Measurements from ENCODE around the gene NR5A2. TPM values are rescaled to one million over a fixed set of nuclear protein-coding genes. Genes with fewer than 3 reads are reported as not detected.

Gene NR5A2
- total and polyA plus RNA-seq, 7 donors: 0.49 to 13.8 (median 1.9) TPM

DNA sequence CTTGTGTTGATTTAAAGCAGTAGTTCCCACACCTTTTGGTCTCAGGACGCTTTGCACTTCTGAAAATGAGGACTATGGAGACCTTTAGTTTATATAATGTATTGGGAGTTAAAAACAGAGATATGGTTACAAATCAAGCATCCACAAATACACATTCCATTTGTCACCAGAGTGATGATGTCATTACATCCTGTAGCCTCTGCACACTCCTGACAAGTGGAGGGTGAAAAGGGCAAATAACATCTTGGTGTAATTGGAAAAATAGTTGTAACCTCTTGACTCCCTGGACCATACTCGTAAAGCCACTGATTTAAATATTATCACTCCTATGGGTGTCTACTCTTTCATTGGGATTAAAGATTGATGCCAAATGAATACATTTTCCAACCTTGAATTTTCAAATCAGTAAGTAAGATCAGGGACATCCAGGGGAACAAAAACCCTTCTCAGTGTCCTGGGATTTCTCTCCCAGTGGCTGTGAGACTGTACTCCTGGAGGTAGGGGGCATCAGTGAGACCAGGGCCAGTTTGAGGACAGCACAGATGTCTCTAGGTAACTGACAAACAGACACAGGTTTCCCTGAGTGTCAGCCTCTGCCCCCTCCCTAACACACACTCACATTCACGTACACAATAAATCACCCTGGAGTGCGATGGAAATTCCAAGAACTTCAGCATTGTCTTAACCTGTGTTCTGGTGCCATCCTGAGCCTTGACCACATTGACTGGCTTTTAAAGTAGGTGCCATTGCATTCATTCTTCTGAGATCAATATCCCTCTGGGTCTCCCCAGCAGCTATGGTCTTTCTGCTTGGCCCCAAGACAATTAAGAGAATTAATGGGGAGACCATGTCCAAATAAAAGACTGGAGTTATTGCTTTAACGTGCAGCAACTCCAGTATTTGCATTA is 63.0 kb downstream of the NR5A2 start:
- TF ChIP-seq EP300 (IDR thresholded peaks at IDR 0.05) (no peak), CTCF (IDR thresholded peaks at IDR 0.05) (no peak), POLR2A (IDR thresholded peaks at IDR 0.05) (no peak), POLR2AphosphoS5 (IDR thresholded peaks at IDR 0.05) (no peak)
- no peak overlapping the region for H3K4me3 ChIP-seq
- H3K36me3 ChIP-seq: no peaks in the 10 kb centered on the region
- no peak for DNase-seq
- no peaks in the 10 kb centered on the region for H3K27me3 ChIP-seq
- H3K4me1 ChIP-seq: no peaks in the 10 kb centered on the region
- 74 to 75% methylated on average over 5 of the region's 5 CpGs for WGBS, 2 donors
- intact Hi-C loops (cut with DNase I): no loop called here
- no peaks in the 10 kb centered on the region for H3K9me3 ChIP-seq
- H3K27ac ChIP-seq: no peak overlapping the region

DNA sequence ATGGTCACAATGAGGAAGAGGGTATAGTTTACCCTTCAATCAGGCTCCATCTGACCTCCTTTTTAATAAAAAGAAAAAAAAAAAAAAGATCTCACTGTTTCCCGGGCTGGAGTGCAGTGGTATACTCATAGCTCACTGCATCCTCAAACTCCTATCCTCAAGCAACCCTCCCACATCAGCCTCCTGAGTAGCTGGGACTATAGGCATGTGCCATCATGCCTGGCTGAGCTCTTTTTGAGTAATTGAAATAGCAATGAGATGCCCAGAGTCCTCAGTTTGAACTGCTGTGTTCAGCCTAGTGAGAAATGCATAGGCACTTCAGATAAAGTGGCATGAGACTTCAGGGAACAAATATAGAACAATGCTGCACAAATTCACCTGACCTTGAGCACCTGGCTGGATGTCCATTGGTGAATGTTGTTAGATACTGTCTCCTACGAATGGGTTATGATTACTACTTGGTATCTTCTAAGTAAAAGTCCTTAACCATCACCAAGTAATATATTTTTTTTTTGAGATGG is 67.6 kb downstream of the NR5A2 start:
- H3K9me3 ChIP-seq: no peaks in the 10 kb centered on the region
- H3K36me3 ChIP-seq: no peaks in the 10 kb centered on the region
- 88 to 91% methylated on average over 2 of the region's 2 CpGs for WGBS, 2 donors
- H3K4me1 ChIP-seq: no peaks in the 10 kb centered on the region
- no peak overlapping the region for H3K4me3 ChIP-seq
- intact Hi-C loops (cut with DNase I): no loop called here
- no peak overlapping the region for H3K27ac ChIP-seq
- no peak for TF ChIP-seq EP300 (IDR thresholded peaks at IDR 0.05)
- no peak for TF ChIP-seq POLR2AphosphoS5 (IDR thresholded peaks at IDR 0.05)
- TF ChIP-seq POLR2A (IDR thresholded peaks at IDR 0.05): no peak
- no peak for TF ChIP-seq CTCF (IDR thresholded peaks at IDR 0.05)
- H3K27me3 ChIP-seq: no peaks in the 10 kb centered on the region
- DNase-seq: no peak

DNA sequence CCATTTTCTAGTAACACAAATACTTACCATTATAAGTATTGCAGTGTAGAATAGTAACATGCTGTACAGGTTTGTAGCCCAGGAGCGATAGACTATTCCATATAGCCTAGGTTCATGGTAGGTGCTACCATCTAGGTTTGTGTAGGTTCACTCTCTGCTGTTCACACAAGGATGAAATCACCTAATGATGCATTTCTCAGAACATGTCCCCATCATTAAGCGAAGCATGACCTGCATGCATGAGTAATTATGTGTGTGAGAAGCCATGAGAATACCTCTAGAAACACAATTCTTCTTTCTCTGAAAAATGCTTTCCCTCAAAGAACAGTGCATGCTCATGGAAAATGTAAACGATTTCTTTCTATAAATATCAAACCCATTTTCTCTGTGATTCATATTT is 69.3 kb downstream of the NR5A2 start:
- no peaks in the 10 kb centered on the region for H3K4me1 ChIP-seq
- 85 to 89% methylated on average over 3 of the region's 3 CpGs for WGBS, 2 donors
- no peaks in the 10 kb centered on the region for H3K36me3 ChIP-seq
- H3K27me3 ChIP-seq: no peaks in the 10 kb centered on the region
- intact Hi-C loops (cut with DNase I): no loop called here
- no peak overlapping the region for H3K4me3 ChIP-seq
- TF ChIP-seq EP300 (IDR thresholded peaks at IDR 0.05) (no peak), CTCF (IDR thresholded peaks at IDR 0.05) (no peak)
- H3K9me3 ChIP-seq: no peaks in the 10 kb centered on the region
- no peak overlapping the region for H3K27ac ChIP-seq
- no peak for DNase-seq

GRCh38 chr1:200099040-200099439 is 71.5 kb downstream of the NR5A2 start:
- no peaks in the 10 kb centered on the region for H3K4me1 ChIP-seq
- H3K36me3 ChIP-seq: no peaks in the 10 kb centered on the region
- intact Hi-C loops (cut with DNase I): no loop called here
- H3K27ac ChIP-seq: peak overlapping the region in 1 of 4 donors; percentile 20
- WGBS, 2 donors: 68 to 84% methylated on average over 3 of the region's 3 CpGs
- no peak overlapping the region for H3K4me3 ChIP-seq
- TF ChIP-seq EP300 (IDR thresholded peaks at IDR 0.05) (no peak), POLR2A (IDR thresholded peaks at IDR 0.05) (no peak), CTCF (IDR thresholded peaks at IDR 0.05) (no peak), POLR2AphosphoS5 (IDR thresholded peaks at IDR 0.05) (no peak)
- DNase-seq: no peak
- no peaks in the 10 kb centered on the region for H3K27me3 ChIP-seq
- no peaks in the 10 kb centered on the region for H3K9me3 ChIP-seq
